Esophagus squamous epithelium (tissue), 4 donors: ENCODE data around the gene TET3.

Experiments
- POLR2A ChIP-seq, 4 donors: fragments of 450-650 bp; IDR thresholded peaks; one replicate each; pipeline ENCODE4 v1.6.1; 2017; ENCODE audit warnings: antibody characterized with exemption in 4 of 4, mild to moderate bottlenecking in 4 of 4, moderate library complexity in 3 of 4
- TF ChIP-seq, protein P1 (sequence below), 6 experiments: fragments of 450-650 bp in 4 of 6; fragments of 200-600 bp in 2 of 6; sonication (generic) in 2 of 6; IDR thresholded peaks; one replicate each; pipeline ENCODE4 v1.5.1; 2016 to 2019; ENCODE audit warnings: antibody characterized with exemption in 6 of 6, mild to moderate bottlenecking in 4 of 6, moderate library complexity in 4 of 6

DNA sequence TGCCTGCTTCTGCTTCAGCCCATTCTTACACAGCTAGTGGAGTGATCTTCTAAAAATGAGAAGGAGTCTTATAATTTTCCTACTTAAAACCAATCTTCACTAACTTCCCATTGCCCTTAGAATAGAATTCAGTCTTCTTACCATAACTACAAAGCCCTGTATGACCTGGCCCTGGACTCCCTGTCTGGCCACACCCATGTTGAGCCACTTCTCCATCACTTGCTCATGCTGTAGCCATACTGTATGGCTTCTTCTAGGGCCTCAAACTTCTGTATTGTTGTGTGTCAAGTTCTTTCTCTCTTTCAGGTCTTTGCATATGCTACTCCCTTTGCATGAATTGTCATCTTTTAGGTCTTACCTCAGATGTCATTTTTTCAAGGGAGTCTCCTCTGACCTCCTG, 46.8 kb upstream of the TET3 start:
- TF ChIP-seq, protein P1, sequence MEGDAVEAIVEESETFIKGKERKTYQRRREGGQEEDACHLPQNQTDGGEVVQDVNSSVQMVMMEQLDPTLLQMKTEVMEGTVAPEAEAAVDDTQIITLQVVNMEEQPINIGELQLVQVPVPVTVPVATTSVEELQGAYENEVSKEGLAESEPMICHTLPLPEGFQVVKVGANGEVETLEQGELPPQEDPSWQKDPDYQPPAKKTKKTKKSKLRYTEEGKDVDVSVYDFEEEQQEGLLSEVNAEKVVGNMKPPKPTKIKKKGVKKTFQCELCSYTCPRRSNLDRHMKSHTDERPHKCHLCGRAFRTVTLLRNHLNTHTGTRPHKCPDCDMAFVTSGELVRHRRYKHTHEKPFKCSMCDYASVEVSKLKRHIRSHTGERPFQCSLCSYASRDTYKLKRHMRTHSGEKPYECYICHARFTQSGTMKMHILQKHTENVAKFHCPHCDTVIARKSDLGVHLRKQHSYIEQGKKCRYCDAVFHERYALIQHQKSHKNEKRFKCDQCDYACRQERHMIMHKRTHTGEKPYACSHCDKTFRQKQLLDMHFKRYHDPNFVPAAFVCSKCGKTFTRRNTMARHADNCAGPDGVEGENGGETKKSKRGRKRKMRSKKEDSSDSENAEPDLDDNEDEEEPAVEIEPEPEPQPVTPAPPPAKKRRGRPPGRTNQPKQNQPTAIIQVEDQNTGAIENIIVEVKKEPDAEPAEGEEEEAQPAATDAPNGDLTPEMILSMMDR (IDR thresholded peaks at IDR 0.05): no peak
- TF ChIP-seq POLR2A (IDR thresholded peaks at IDR 0.05): no peak
